SJSA1 (cell line): ENCODE results near the gene RAP2B. TPM values are rescaled to one million over a fixed set of nuclear protein-coding genes. Genes with fewer than 3 reads are reported as not detected.
"Not testable (repeated sequence)": the region's sequence is repeated elsewhere in the genome, so short reads cannot be mapped to it uniquely, and the experiment has no call there.

ENCODE experiments used
- DNase-seq, 2 experiments: peaks; one replicate each; pipeline ENCODE4 v3.0.0-alpha.2; 2015 to 2020; ENCODE audit warnings: low spot score in 2 of 2, low read depth in 1 of 2
- H3K27ac ChIP-seq: fragments of 250-450 bp; sonication (Bioruptor Pico); 2 replicates; pipeline ENCODE4 v1.5.1; 2020; ENCODE audit warnings: mild to moderate bottlenecking, moderate library complexity
- H3K27me3 ChIP-seq: fragments of 250-450 bp; sonication (Bioruptor Pico); replicated peaks from 2 replicates; pipeline ENCODE4 v1.5.1; 2020; ENCODE audit warnings: mild to moderate bottlenecking, moderate library complexity
- H3K36me3 ChIP-seq: fragments of 250-450 bp; sonication (Bioruptor Pico); 2 replicates; pipeline ENCODE4 v1.5.1; 2020; ENCODE audit warnings: mild to moderate bottlenecking
- H3K4me1 ChIP-seq: fragments of 250-450 bp; sonication (Bioruptor Pico); replicated peaks from 2 replicates; pipeline ENCODE4 v1.6.1; 2021; ENCODE audit warnings: mild to moderate bottlenecking
- H3K4me3 ChIP-seq: fragments of 250-450 bp; sonication (Bioruptor Pico); 2 replicates; pipeline ENCODE4 v1.5.1; 2020; ENCODE audit warnings: mild to moderate bottlenecking
- H3K9me3 ChIP-seq: fragments of 250-450 bp; sonication (Bioruptor Pico); replicated peaks from 2 replicates; pipeline ENCODE4 v1.5.1; 2020; ENCODE audit warnings: mild to moderate bottlenecking
- total RNA-seq: library from RNA; depleted of rRNA; stranded (reverse); fragments of >200 nt; shearing (Covaris generic); gene quantifications from 2 replicates; pipeline ENCODE4 v1.2.3, GENCODE V29; 2014

Gene RAP2B
- total RNA-seq, 1 experiment from 2014 or later = 21.7 TPM

DNA sequence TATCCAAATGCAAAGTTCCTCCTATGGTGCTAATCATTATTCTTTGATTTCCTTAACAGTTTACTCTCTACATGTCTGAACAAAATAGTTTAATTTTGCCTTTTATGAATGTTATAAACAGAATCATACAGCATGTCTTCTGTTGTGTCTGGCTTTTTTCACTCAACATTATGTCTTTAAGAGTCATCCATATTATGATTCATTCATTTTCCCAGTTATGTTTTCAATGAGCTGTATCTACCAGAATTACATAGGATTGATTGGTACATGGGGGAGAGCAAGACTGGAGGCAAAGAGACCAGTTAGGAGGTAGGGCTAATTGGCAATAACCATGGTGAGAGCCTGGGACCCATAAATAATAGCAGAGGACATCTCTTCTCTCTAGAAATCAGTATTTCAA, 16.6 kb upstream of the RAP2B start:
- no peak for DNase-seq
- Histone ChIP-seq H3K4me1 (peaks cover 40% of the 10 kb centered on the region), H3K36me3 (no peaks in the 10 kb centered on the region), H3K4me3 (no peak overlapping the region), H3K27ac (peak overlapping the region; percentile 87), H3K27me3 (no peaks in the 10 kb centered on the region), H3K9me3 (no peaks in the 10 kb centered on the region)

DNA sequence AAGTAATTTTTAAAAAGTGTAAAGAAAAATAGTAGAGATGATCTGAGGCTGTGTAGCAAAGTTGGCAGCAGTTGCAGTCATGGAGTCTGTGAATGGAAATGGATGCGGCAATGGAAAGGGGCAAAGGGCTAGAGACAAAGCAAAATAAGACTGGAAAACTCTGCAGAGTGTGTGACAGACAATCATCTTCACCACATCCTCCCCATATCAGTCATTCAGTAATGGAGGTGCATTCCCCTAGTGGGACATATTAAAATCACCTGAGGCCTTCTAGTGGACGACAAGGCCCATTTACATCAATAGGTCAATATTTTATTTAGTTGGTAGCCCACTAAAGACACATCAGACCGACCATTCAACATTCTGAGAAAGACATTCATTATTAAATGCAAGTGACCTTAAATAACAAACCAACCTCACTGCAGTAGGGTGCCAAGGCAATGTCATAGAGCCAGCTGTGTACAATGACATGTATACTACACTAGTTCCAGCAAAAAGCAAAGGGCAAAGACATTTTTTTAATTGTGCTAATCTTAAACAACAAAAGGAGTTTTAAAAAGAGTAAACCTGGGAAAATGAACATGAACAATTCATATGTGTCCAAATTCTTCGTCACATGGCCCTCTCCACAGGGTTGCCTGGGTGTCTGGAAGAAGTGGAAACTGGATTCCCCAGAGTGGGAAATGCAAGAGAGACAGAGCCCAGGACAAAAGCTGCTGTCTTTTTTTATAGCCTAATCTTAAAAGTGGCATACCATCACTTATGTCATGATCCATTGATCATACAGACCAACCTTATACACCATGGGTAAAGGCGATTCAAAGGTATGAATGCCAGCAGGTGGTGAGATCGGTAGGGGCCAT, 15.6 kb upstream of the RAP2B start:
- H3K4me3 ChIP-seq = no peak overlapping the region
- no peaks in the 10 kb centered on the region for H3K36me3 ChIP-seq
- H3K27me3 ChIP-seq = no peaks in the 10 kb centered on the region
- H3K4me1 ChIP-seq = peaks cover 33% of the 10 kb centered on the region
- no peak for DNase-seq
- H3K27ac ChIP-seq = peak overlapping the region; percentile 87; the same call in 1 of the 2 replicates
- H3K9me3 ChIP-seq = no peaks in the 10 kb centered on the region

DNA sequence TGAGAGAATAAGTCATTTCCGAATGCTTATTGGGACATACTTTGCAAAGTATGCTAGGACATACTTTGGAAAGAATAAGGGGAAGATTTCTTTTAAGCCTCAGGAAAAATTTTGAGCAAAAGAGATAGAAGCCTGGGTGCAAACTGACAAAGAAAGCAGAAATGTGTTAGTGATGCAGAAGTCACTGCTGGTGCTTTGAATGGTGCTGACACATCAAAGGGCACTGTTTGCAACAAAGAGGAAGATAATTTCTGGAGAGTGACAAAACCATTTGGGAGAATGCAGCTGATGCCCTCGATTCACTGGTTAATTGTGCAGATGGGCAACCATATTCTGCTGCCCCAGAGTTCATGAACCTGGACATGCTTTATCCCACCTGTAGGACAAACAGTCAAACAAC, 11.0 kb upstream of the RAP2B start:
- H3K4me3 ChIP-seq = no peak overlapping the region
- H3K36me3 ChIP-seq = no peaks in the 10 kb centered on the region
- H3K4me1 ChIP-seq = no peaks in the 10 kb centered on the region; the same call in 1 of the 2 replicates
- H3K27me3 ChIP-seq = no peaks in the 10 kb centered on the region
- no peak for DNase-seq
- no peak overlapping the region for H3K27ac ChIP-seq
- no peaks in the 10 kb centered on the region for H3K9me3 ChIP-seq

GRCh38 chr3:153155786-153156185, 6.2 kb upstream of the RAP2B start:
- H3K4me3 ChIP-seq, H3K9me3 ChIP-seq, H3K27me3 ChIP-seq, H3K27ac ChIP-seq, DNase-seq, H3K4me1 ChIP-seq, H3K36me3 ChIP-seq: not testable (repeated sequence)

- Histone ChIP-seq H3K4me1 (peaks cover 7% of the 10 kb centered on the region), H3K36me3 (peaks cover 8% of the 10 kb centered on the region), H3K4me3 (no peak overlapping the region), H3K9me3 (no peaks in the 10 kb centered on the region), H3K27me3 (no peaks in the 10 kb centered on the region), H3K27ac (no peak overlapping the region)
- no peak for DNase-seq
Measured at GRCh38 chr3:153158189-153158588, 3.8 kb upstream of the RAP2B start.

- Histone ChIP-seq H3K9me3 (no peaks in the 10 kb centered on the region), H3K36me3 (peaks cover 13% of the 10 kb centered on the region), H3K4me1 (peaks cover 7% of the 10 kb centered on the region), H3K27me3 (no peaks in the 10 kb centered on the region), H3K4me3 (no peak overlapping the region), H3K27ac (no peak overlapping the region)
- no peak for DNase-seq
Measured at GRCh38 chr3:153158961-153159735, 2.9 kb upstream of the RAP2B start.

- Histone ChIP-seq H3K36me3 (peaks cover 18% of the 10 kb centered on the region), H3K27me3 (no peaks in the 10 kb centered on the region), H3K4me1 (peaks cover 12% of the 10 kb centered on the region), H3K9me3 (no peaks in the 10 kb centered on the region), H3K4me3 (peak overlapping the region; percentile 94), H3K27ac (peak overlapping the region; percentile 81)
- no peak for DNase-seq
Measured at GRCh38 chr3:153159771-153160397, 2.1 kb upstream of the RAP2B start.

- Histone ChIP-seq H3K27ac (peak overlapping the region; percentile 81), H3K9me3 (no peaks in the 10 kb centered on the region), H3K4me1 (peaks cover 19% of the 10 kb centered on the region), H3K27me3 (no peaks in the 10 kb centered on the region), H3K4me3 (peak overlapping the region; percentile 94), H3K36me3 (peaks cover 24% of the 10 kb centered on the region)
- DNase-seq = peak in 1 of 2 experiments; percentile 80
Measured at GRCh38 chr3:153160451-153161137, 1.4 kb upstream of the RAP2B start.

GRCh38 chr3:153161138-153161713, 800 bp upstream of the RAP2B start:
- no peaks in the 10 kb centered on the region for H3K9me3 ChIP-seq
- H3K4me3 ChIP-seq = peak overlapping the region; percentile 94
- peaks cover 30% of the 10 kb centered on the region for H3K36me3 ChIP-seq
- peak; percentile 96 to 97 for DNase-seq
- H3K4me1 ChIP-seq = peaks cover 25% of the 10 kb centered on the region
- H3K27me3 ChIP-seq = no peaks in the 10 kb centered on the region
- peak overlapping the region; percentile 81 for H3K27ac ChIP-seq

DNA sequence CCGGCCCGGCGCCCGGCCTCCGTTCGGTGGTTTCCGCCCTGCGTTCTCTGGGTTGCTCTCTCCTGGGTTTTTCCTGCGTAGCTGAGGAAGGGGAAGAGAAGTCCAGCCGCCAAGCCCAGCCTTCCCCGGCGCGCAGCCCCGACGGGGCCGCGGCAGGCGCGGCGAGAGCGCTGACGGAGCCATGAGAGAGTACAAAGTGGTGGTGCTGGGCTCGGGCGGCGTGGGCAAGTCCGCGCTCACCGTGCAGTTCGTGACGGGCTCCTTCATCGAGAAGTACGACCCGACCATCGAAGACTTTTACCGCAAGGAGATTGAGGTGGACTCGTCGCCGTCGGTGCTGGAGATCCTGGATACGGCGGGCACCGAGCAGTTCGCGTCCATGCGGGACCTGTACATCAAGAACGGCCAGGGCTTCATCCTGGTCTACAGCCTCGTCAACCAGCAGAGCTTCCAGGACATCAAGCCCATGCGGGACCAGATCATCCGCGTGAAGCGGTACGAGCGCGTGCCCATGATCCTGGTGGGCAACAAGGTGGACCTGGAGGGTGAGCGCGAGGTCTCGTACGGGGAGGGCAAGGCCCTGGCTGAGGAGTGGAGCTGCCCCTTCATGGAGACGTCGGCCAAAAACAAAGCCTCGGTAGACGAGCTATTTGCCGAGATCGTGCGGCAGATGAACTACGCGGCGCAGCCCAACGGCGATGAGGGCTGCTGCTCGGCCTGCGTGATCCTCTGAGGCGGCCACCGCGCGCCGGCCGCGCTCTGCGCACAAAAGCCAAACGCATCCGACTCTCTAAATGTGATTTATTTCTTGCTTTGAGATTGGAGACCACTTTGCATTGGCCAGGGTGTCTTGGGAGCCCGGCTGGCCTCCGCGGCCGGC, 727 bp downstream of the RAP2B start:
- DNase-seq = peak; percentile 46 to 55
- Histone ChIP-seq H3K4me1 (peaks cover 30% of the 10 kb centered on the region), H3K27ac (peak overlapping the region; percentile 54), H3K27me3 (no peaks in the 10 kb centered on the region), H3K36me3 (peaks cover 45% of the 10 kb centered on the region), H3K4me3 (peak overlapping the region; percentile 94), H3K9me3 (no peaks in the 10 kb centered on the region)

DNA sequence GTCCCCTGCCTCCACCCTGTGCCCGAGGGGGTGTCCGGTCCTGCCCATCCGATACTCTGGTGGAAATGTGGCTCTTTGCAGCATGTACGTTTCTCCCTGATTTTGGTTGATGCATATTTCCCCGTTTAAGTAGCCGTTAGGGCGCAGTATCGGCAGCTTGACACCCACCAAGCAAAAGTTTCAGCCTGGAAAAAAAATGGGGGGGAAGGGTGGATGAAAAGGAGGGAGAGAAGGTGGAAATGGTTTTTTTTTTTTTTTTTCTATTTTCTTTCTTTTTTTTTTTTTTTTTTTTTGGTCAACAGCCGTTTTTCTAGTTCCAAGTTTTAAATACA, 1.3 kb downstream of the RAP2B start:
- H3K27ac ChIP-seq = peak overlapping the region; percentile 54; the same call in 1 of the 2 replicates
- peaks cover 48% of the 10 kb centered on the region for H3K36me3 ChIP-seq
- H3K27me3 ChIP-seq = no peaks in the 10 kb centered on the region
- DNase-seq = peak in 1 of 2 experiments; percentile 52
- peak overlapping the region; percentile 94 for H3K4me3 ChIP-seq
- H3K9me3 ChIP-seq = no peaks in the 10 kb centered on the region
- peaks cover 30% of the 10 kb centered on the region for H3K4me1 ChIP-seq

DNA sequence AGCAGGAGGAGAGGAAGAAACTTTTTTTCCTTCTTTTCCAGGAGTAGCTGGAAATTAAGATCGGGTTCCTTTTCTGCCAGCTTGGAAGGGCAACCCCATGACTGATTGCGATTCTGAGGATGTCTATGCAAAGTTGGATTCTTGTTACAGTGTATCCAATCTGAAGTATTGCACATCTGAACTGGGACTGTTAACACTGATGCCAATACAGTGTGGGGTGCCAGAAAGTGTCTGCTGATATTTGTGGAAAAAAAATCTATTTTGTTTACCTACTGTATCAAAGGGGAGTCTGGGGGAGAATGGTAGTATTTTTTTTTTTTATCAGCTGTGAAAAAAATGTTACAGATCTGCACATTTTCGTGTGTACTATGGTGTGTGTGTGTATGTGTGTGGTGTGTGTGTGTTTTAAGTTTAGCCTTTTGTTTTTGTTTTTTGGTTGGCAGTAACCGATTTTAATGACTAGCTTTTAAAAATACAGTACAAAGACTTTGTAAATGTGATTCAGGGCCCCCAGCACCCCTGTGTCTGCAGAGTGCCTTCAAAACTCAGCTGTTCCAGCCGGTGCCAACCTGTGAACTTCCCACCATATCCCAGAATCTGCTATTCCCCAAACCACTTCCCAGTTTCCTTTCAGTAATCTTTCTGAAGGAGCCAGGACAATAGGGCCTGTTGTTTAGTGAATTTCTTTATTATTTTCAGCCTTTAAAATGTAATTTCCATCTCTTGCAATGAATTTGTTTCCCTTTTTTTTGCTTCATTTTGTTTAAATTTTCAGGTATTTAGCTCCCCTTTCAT, 1.9 kb downstream of the RAP2B start:
- Histone ChIP-seq H3K36me3 (peaks cover 49% of the 10 kb centered on the region), H3K9me3 (no peaks in the 10 kb centered on the region), H3K4me1 (peaks cover 30% of the 10 kb centered on the region), H3K27ac (no peak overlapping the region; the same call in 1 of the 2 replicates), H3K4me3 (peak overlapping the region; percentile 94), H3K27me3 (no peaks in the 10 kb centered on the region)
- DNase-seq = peak in 1 of 2 experiments; percentile 20
